ENCODE results near the gene KRT86. TPM values are rescaled to one million over a fixed set of nuclear protein-coding genes. Genes with fewer than 3 reads are reported as not detected.

KRT86 gene
- total RNA-seq, 4 donors from 2014 or later, result 1.7 TPM; not detected in 3

- no peaks in the 10 kb centered on the region for H3K9me3 ChIP-seq
- H3K27me3 ChIP-seq, result peaks cover 55% of the 10 kb centered on the region
- WGBS, 2 donors (ENCODE audit: low coverage in 1 of 2), result 69 to 72% methylated on average over 7 to 8 of the region's 9 CpGs
- H3K36me3 ChIP-seq, result no peaks in the 10 kb centered on the region
- ATAC-seq, result no peak
- H3K27ac ChIP-seq, result no peak overlapping the region
- no peak overlapping the region for H3K4me3 ChIP-seq
- TF ChIP-seq POLR2A (IDR thresholded peaks at IDR 0.05) (no peak), EP300 (IDR thresholded peaks at IDR 0.05) (no peak), CTCF (IDR thresholded peaks at IDR 0.05) (no peak), POLR2AphosphoS5 (IDR thresholded peaks at IDR 0.05) (no peak)
- peaks cover 0 to 9% (median 7%) of the 10 kb centered on the region in 3 donors for H3K4me1 ChIP-seq
Measured at GRCh38 chr12:52260361-52261207, 13.9 kb upstream of the KRT86 start.

- Histone ChIP-seq H3K4me3 (no peak overlapping the region), H3K9me3 (no peaks in the 10 kb centered on the region), H3K4me1 (peaks cover 0 to 9% (median 7%) of the 10 kb centered on the region in 3 donors), H3K36me3 (no peaks in the 10 kb centered on the region), H3K27ac (no peak overlapping the region), H3K27me3 (peaks cover 51% of the 10 kb centered on the region)
- 71 to 80% methylated on average over 1 of the region's 1 CpG for WGBS, 2 donors (ENCODE audit: low coverage in 1 of 2)
- ATAC-seq, result no peak
- TF ChIP-seq CTCF (IDR thresholded peaks at IDR 0.05), result no peak
- no peak for TF ChIP-seq POLR2AphosphoS5 (IDR thresholded peaks at IDR 0.05)
- no peak for TF ChIP-seq EP300 (IDR thresholded peaks at IDR 0.05)
- no peak for TF ChIP-seq POLR2A (IDR thresholded peaks at IDR 0.05)
Measured at GRCh38 chr12:52261208-52261484, 13.3 kb upstream of the KRT86 start.

- H3K4me1 ChIP-seq, result peaks cover 0 to 9% (median 7%) of the 10 kb centered on the region in 3 donors
- H3K36me3 ChIP-seq, result no peaks in the 10 kb centered on the region
- 100% methylated on average over 1 to 2 of the region's 3 CpGs for WGBS, 2 donors (ENCODE audit: low coverage in 1 of 2)
- no peak for ATAC-seq
- no peaks in the 10 kb centered on the region for H3K9me3 ChIP-seq
- peaks cover 40% of the 10 kb centered on the region for H3K27me3 ChIP-seq
- TF ChIP-seq CTCF (IDR thresholded peaks at IDR 0.05) (no peak), POLR2AphosphoS5 (IDR thresholded peaks at IDR 0.05) (no peak), POLR2A (IDR thresholded peaks at IDR 0.05) (no peak), EP300 (IDR thresholded peaks at IDR 0.05) (no peak)
- H3K4me3 ChIP-seq, result no peak overlapping the region
- H3K27ac ChIP-seq, result no peak overlapping the region
Measured at GRCh38 chr12:52262286-52262685, 12.2 kb upstream of the KRT86 start.

GRCh38 chr12:52263761-52264434, 10.5 kb upstream of the KRT86 start:
- no peak for ATAC-seq
- Histone ChIP-seq H3K4me3 (no peak overlapping the region), H3K27me3 (peaks cover 24% of the 10 kb centered on the region), H3K36me3 (no peaks in the 10 kb centered on the region), H3K4me1 (no peaks in the 10 kb centered on the region), H3K9me3 (no peaks in the 10 kb centered on the region), H3K27ac (no peak overlapping the region)
- no peak for TF ChIP-seq EP300 (IDR thresholded peaks at IDR 0.05)
- no peak for TF ChIP-seq CTCF (IDR thresholded peaks at IDR 0.05)
- no peak for TF ChIP-seq POLR2AphosphoS5 (IDR thresholded peaks at IDR 0.05)
- no peak for TF ChIP-seq POLR2A (IDR thresholded peaks at IDR 0.05)
- 80 to 88% methylated on average over 4 to 5 of the region's 7 CpGs for WGBS, 2 donors (ENCODE audit: low coverage in 1 of 2)

GRCh38 chr12:52264435-52264825, 10.0 kb upstream of the KRT86 start:
- H3K27me3 ChIP-seq, result peaks cover 21% of the 10 kb centered on the region
- no peaks in the 10 kb centered on the region for H3K4me1 ChIP-seq
- TF ChIP-seq POLR2AphosphoS5 (IDR thresholded peaks at IDR 0.05), result no peak
- no peak for TF ChIP-seq CTCF (IDR thresholded peaks at IDR 0.05)
- TF ChIP-seq POLR2A (IDR thresholded peaks at IDR 0.05), result no peak
- TF ChIP-seq EP300 (IDR thresholded peaks at IDR 0.05), result no peak
- ATAC-seq, result no peak
- WGBS, 2 donors (ENCODE audit: low coverage in 1 of 2), result 50 to 76% methylated on average over 2 of the region's 2 CpGs
- H3K36me3 ChIP-seq, result no peaks in the 10 kb centered on the region
- H3K27ac ChIP-seq, result no peak overlapping the region
- H3K9me3 ChIP-seq, result no peaks in the 10 kb centered on the region
- H3K4me3 ChIP-seq, result no peak overlapping the region

All from gastroesophageal sphincter (tissue), 4 donors.